ENCODE results near the gene BRINP3.

Gene BRINP3

GRCh38 chr1:190243056-190243455 lies 234.6 kb downstream of the BRINP3 start:
- ATAC-seq (no peak), DNase-seq (no peak)
- H3K27ac Mint-ChIP-seq = no peak overlapping the region

GRCh38 chr1:190226006-190226405 lies 251.7 kb downstream of the BRINP3 start:
- H3K36me3 Mint-ChIP-seq (ENCODE audit: low read depth) = no peaks in the 10 kb centered on the region
- no peak for DNase-seq

More at GRCh38 chr1:190243056-190243455, 234.6 kb downstream of the BRINP3 start:
- Mint-ChIP-seq H3K36me3 (ENCODE audit: low read depth) (no peaks in the 10 kb centered on the region), H3K27me3 (no peaks in the 10 kb centered on the region), H3K4me1 (no peaks in the 10 kb centered on the region), H3K4me3 (no peak overlapping the region), H3K9me3 (peaks cover 8% of the 10 kb centered on the region)

GRCh38 chr1:190212450-190212849 lies 265.2 kb downstream of the BRINP3 start:
- Mint-ChIP-seq H3K4me1 (no peaks in the 10 kb centered on the region), H3K27me3 (no peaks in the 10 kb centered on the region)

More at GRCh38 chr1:190226006-190226405, 251.7 kb downstream of the BRINP3 start:
- Mint-ChIP-seq H3K9me3 (peaks cover 4% of the 10 kb centered on the region), H3K27me3 (no peaks in the 10 kb centered on the region), H3K4me3 (no peak overlapping the region), H3K27ac (no peak overlapping the region), H3K4me1 (no peaks in the 10 kb centered on the region)
- ATAC-seq = no peak

GRCh38 chr1:190207733-190208132 lies 269.9 kb downstream of the BRINP3 start:
- no peaks in the 10 kb centered on the region for H3K4me1 Mint-ChIP-seq
- no peak for DNase-seq
- H3K9me3 Mint-ChIP-seq = peaks cover 8% of the 10 kb centered on the region
- no peak overlapping the region for H3K27ac Mint-ChIP-seq
- H3K4me3 Mint-ChIP-seq = no peak overlapping the region
- ATAC-seq = no peak
- H3K36me3 Mint-ChIP-seq (ENCODE audit: low read depth) = no peaks in the 10 kb centered on the region
- H3K27me3 Mint-ChIP-seq = no peaks in the 10 kb centered on the region

More at GRCh38 chr1:190212450-190212849, 265.2 kb downstream of the BRINP3 start:
- Mint-ChIP-seq H3K4me3 (no peak overlapping the region), H3K36me3 (ENCODE audit: low read depth) (no peaks in the 10 kb centered on the region), H3K27ac (no peak overlapping the region), H3K9me3 (no peaks in the 10 kb centered on the region)
- ATAC-seq (no peak), DNase-seq (no peak)

- H3K4me1 Mint-ChIP-seq = no peaks in the 10 kb centered on the region
- DNase-seq = no peak
- no peak overlapping the region for H3K4me3 Mint-ChIP-seq
- ATAC-seq = no peak
- peaks cover 18% of the 10 kb centered on the region for H3K9me3 Mint-ChIP-seq
- H3K27ac Mint-ChIP-seq = no peak overlapping the region
- no peaks in the 10 kb centered on the region for H3K36me3 Mint-ChIP-seq (ENCODE audit: low read depth)
- H3K27me3 Mint-ChIP-seq = no peaks in the 10 kb centered on the region
Measured at GRCh38 chr1:190205713-190206112, 272.0 kb downstream of the BRINP3 start.

GRCh38 chr1:190196020-190196419 lies 281.6 kb downstream of the BRINP3 start:
- Mint-ChIP-seq H3K36me3 (ENCODE audit: low read depth) (no peaks in the 10 kb centered on the region), H3K27me3 (no peaks in the 10 kb centered on the region), H3K4me1 (no peaks in the 10 kb centered on the region), H3K27ac (no peak overlapping the region), H3K4me3 (no peak overlapping the region), H3K9me3 (peaks cover 12% of the 10 kb centered on the region)
- DNase-seq = no peak
- ATAC-seq = no peak

GRCh38 chr1:190193508-190194115 lies 284.1 kb downstream of the BRINP3 start:
- H3K4me1 Mint-ChIP-seq = no peaks in the 10 kb centered on the region
- H3K9me3 Mint-ChIP-seq = peaks cover 7% of the 10 kb centered on the region
- no peaks in the 10 kb centered on the region for H3K36me3 Mint-ChIP-seq (ENCODE audit: low read depth)
- H3K4me3 Mint-ChIP-seq = no peak overlapping the region
- H3K27ac Mint-ChIP-seq = no peak overlapping the region
- no peaks in the 10 kb centered on the region for H3K27me3 Mint-ChIP-seq
- ATAC-seq (no peak), DNase-seq (no peak)

- Mint-ChIP-seq H3K27ac (no peak overlapping the region), H3K4me3 (no peak overlapping the region), H3K36me3 (ENCODE audit: low read depth) (no peaks in the 10 kb centered on the region), H3K9me3 (peaks cover 3% of the 10 kb centered on the region), H3K27me3 (no peaks in the 10 kb centered on the region), H3K4me1 (no peaks in the 10 kb centered on the region)
- DNase-seq (no peak), ATAC-seq (no peak)
Measured at GRCh38 chr1:190192627-190193026, 285.0 kb downstream of the BRINP3 start.

DNA sequence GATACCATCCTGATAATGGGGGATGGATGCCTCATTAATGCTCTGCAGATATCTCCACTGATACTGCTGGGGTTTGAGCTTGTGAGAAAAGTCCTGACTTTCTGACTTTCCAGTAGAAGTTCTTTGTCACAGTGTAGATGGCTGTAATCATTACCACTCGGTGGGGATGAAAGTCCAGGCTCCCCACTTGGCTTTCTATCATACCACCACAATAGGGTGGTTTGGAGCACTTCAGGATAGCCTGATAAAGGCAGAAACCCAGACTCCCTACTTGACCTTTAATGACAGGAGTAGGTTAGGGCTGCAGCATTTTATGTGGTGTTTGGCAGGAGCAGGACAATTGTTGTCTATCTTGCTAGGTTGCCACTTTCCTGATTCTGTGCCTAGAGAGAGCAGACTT lies 294.1 kb downstream of the BRINP3 start:
- H3K9me3 Mint-ChIP-seq = peaks cover 11% of the 10 kb centered on the region
- H3K36me3 Mint-ChIP-seq (ENCODE audit: low read depth) = no peaks in the 10 kb centered on the region
- no peak overlapping the region for H3K4me3 Mint-ChIP-seq
- no peak for DNase-seq
- no peaks in the 10 kb centered on the region for H3K4me1 Mint-ChIP-seq
- no peaks in the 10 kb centered on the region for H3K27me3 Mint-ChIP-seq
- H3K27ac Mint-ChIP-seq = no peak overlapping the region
- no peak for ATAC-seq

DNA sequence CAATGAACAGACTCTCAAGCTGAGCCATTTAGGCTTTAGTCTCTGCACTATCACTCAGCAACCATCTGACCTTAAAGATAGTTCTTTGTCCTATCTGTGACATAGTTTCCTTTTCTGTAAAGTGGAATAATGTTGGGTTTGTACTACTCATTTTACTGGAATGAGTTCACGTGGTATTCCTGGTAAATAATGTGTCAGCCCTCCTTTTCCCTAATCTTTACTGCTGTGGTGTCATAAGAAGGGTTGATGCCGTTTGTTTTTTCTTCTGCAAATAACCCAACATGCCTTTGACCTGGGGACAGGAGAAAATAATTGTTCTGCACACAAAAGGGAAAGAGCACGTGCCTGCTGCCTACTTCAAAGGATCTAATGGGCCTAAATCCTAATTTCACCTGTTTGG lies 297.8 kb downstream of the BRINP3 start:
- Mint-ChIP-seq H3K27ac (no peak overlapping the region), H3K4me1 (no peaks in the 10 kb centered on the region), H3K36me3 (ENCODE audit: low read depth) (no peaks in the 10 kb centered on the region), H3K9me3 (peaks cover 3% of the 10 kb centered on the region), H3K27me3 (no peaks in the 10 kb centered on the region), H3K4me3 (no peak overlapping the region)
- ATAC-seq = no peak
- no peak for DNase-seq

DNA sequence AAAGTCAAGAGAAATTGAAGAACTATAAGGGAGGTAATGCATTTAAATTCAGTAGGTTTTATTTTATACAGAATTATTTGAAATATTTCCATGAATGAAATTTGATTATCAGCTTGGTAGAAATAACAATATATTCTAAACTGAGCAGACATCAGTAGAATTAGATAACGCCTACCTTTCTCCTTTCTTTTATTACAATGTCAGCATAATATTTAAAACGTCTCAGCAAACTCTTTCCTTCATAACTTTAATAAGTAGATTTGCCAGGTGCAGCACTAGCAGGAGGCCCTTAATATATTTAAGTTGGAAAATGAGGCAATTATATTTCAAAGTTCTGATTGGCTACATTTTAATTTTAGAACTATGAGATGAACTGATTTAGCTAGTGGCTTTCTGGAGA lies 298.8 kb downstream of the BRINP3 start:
- no peaks in the 10 kb centered on the region for H3K27me3 Mint-ChIP-seq
- DNase-seq = no peak
- H3K36me3 Mint-ChIP-seq (ENCODE audit: low read depth) = no peaks in the 10 kb centered on the region
- H3K27ac Mint-ChIP-seq = no peak overlapping the region
- no peak for ATAC-seq
- H3K4me3 Mint-ChIP-seq = no peak overlapping the region
- no peaks in the 10 kb centered on the region for H3K4me1 Mint-ChIP-seq
- H3K9me3 Mint-ChIP-seq = peaks cover 3% of the 10 kb centered on the region

GRCh38 chr1:190177555-190177954 lies 300.1 kb downstream of the BRINP3 start:
- peaks cover 3% of the 10 kb centered on the region for H3K9me3 Mint-ChIP-seq
- no peaks in the 10 kb centered on the region for H3K4me1 Mint-ChIP-seq
- H3K27me3 Mint-ChIP-seq = no peaks in the 10 kb centered on the region
- ATAC-seq (no peak), DNase-seq (no peak)
- H3K36me3 Mint-ChIP-seq (ENCODE audit: low read depth) = no peaks in the 10 kb centered on the region
- no peak overlapping the region for H3K27ac Mint-ChIP-seq
- H3K4me3 Mint-ChIP-seq = no peak overlapping the region

DNA sequence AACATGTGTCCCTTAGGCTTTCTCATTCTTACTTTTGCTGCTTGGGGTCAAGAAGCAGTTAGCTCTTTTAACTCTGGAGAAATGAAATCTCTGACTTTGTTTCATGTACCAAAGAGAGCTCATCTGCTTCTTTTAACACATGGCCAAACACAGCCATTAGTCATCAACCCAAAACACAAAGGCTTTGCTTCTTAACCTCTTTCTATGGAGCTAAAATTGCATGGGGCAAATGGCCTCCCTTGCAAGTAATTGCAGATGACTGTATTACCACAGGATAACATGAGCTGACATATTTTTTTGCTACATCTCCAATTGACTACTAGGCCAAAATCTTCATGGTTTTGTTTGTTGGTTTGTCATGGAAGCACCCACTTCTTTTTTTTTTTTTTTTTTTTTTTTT lies 300.9 kb downstream of the BRINP3 start:
- no peaks in the 10 kb centered on the region for H3K4me1 Mint-ChIP-seq
- no peak for DNase-seq
- no peaks in the 10 kb centered on the region for H3K27me3 Mint-ChIP-seq
- H3K27ac Mint-ChIP-seq = no peak overlapping the region
- H3K9me3 Mint-ChIP-seq = peaks cover 3% of the 10 kb centered on the region
- H3K36me3 Mint-ChIP-seq (ENCODE audit: low read depth) = no peaks in the 10 kb centered on the region
- no peak overlapping the region for H3K4me3 Mint-ChIP-seq
- ATAC-seq = no peak

DNA sequence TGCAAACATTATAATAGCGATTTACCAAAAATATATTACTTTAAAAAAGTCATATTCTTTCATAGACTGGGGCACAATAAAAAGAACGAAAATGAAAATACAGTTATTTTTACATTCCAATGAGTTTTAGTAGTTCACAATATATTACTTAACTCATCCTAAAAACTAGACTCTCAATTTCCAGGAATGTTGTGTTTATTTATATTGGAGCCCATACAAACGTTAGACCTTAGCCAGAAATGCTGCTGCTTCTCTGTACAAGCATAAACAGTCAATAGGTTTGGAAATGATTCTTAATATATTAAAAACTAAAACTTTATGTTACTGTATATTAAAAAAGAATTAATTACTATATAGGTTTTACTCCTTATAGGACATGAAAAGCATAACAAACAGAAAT lies 302.3 kb downstream of the BRINP3 start:
- DNase-seq (no peak), ATAC-seq (no peak)
- no peaks in the 10 kb centered on the region for H3K4me1 Mint-ChIP-seq
- no peak overlapping the region for H3K4me3 Mint-ChIP-seq
- no peaks in the 10 kb centered on the region for H3K27me3 Mint-ChIP-seq
- peaks cover 5% of the 10 kb centered on the region for H3K9me3 Mint-ChIP-seq
- no peaks in the 10 kb centered on the region for H3K36me3 Mint-ChIP-seq (ENCODE audit: low read depth)
- H3K27ac Mint-ChIP-seq = no peak overlapping the region

- Mint-ChIP-seq H3K9me3 (peaks cover 5% of the 10 kb centered on the region), H3K4me3 (no peak overlapping the region), H3K27me3 (no peaks in the 10 kb centered on the region), H3K36me3 (ENCODE audit: low read depth) (no peaks in the 10 kb centered on the region), H3K4me1 (no peaks in the 10 kb centered on the region), H3K27ac (no peak overlapping the region)
- DNase-seq = no peak
- no peak for ATAC-seq
Measured at GRCh38 chr1:190172651-190173430, 304.8 kb downstream of the BRINP3 start.

Data from activated naive CD8-positive, alpha-beta T cell treated with anti-CD3 and anti-CD28 coated beads, Interleukin-2, amount 50 U/mL, for 24 hours (primary cell).